SK-N-MC (cell line): ENCODE measurements around the gene HMCN1.

Experiments used
- EZH2 ChIP-seq: fragments of 200-600 bp; sonication (generic); IDR thresholded peaks from one replicate; pipeline ENCODE4 v1.6.1; 2017; ENCODE audit warnings: antibody characterized with exemption
- POLR2AphosphoS5 ChIP-seq: IDR thresholded peaks from 2 replicates; pipeline ENCODE4 v1.6.1; 2012; ENCODE audit warnings: mild to moderate bottlenecking, low read depth, low read length, borderline replicate concordance

- no peak for TF ChIP-seq EZH2
- TF ChIP-seq POLR2AphosphoS5, result no peak
Measured at GRCh38 chr1:186016856-186017255, 282.7 kb downstream of the HMCN1 start.
